ENCODE results near the gene SLC34A1.

The SLC34A1 gene

GRCh38 chr5:177428574-177429217, 44.5 kb downstream of the SLC34A1 start:
- TF ChIP-seq, protein P1, sequence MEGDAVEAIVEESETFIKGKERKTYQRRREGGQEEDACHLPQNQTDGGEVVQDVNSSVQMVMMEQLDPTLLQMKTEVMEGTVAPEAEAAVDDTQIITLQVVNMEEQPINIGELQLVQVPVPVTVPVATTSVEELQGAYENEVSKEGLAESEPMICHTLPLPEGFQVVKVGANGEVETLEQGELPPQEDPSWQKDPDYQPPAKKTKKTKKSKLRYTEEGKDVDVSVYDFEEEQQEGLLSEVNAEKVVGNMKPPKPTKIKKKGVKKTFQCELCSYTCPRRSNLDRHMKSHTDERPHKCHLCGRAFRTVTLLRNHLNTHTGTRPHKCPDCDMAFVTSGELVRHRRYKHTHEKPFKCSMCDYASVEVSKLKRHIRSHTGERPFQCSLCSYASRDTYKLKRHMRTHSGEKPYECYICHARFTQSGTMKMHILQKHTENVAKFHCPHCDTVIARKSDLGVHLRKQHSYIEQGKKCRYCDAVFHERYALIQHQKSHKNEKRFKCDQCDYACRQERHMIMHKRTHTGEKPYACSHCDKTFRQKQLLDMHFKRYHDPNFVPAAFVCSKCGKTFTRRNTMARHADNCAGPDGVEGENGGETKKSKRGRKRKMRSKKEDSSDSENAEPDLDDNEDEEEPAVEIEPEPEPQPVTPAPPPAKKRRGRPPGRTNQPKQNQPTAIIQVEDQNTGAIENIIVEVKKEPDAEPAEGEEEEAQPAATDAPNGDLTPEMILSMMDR (IDR thresholded peaks at IDR 0.05; ENCODE audit: low read depth, low read length, missing control alignments), result no peak
- Histone ChIP-seq H3K36me3 (replicated peaks) (peaks cover 18% of the 10 kb centered on the region), H3K27ac (no peak overlapping the region), H3K4me3 (ENCODE audit: low read depth, low read length) (no peak overlapping the region), H3K27me3 (replicated peaks) (no peaks in the 10 kb centered on the region)
- no peak for DNase-seq
- in situ Hi-C loops (cut with HindIII; ENCODE audit: low pct_ligation_motif_present, low sequenced_read_pairs), result loop anchor here (25.0 kb wide), 1 partner anchor 116 kb away; the partner anchor contains the start of genes MXD3, PRELID1 and RAB24

- Histone ChIP-seq H3K36me3 (replicated peaks) (peaks cover 26% of the 10 kb centered on the region), H3K27ac (no peak overlapping the region), H3K4me3 (ENCODE audit: low read depth, low read length) (no peak overlapping the region), H3K27me3 (replicated peaks) (no peaks in the 10 kb centered on the region)
- no peak for DNase-seq
- TF ChIP-seq, protein P1 (IDR thresholded peaks at IDR 0.05; ENCODE audit: low read depth, low read length, missing control alignments), result no peak
- in situ Hi-C loops (cut with HindIII; ENCODE audit: low pct_ligation_motif_present, low sequenced_read_pairs), result loop anchor here (25.0 kb wide), 1 partner anchor 117 kb away; the partner anchor contains the start of genes MXD3, PRELID1 and RAB24
These were observed 45.2 kb downstream of the SLC34A1 start for GRCh38 chr5:177429248-177430040.

- TF ChIP-seq, protein P1 (IDR thresholded peaks at IDR 0.05; ENCODE audit: low read depth, low read length, missing control alignments), result no peak
- Histone ChIP-seq H3K36me3 (replicated peaks) (peaks cover 35% of the 10 kb centered on the region), H3K4me3 (ENCODE audit: low read depth, low read length) (no peak overlapping the region), H3K27ac (no peak overlapping the region), H3K27me3 (replicated peaks) (no peaks in the 10 kb centered on the region)
- in situ Hi-C loops (cut with HindIII; ENCODE audit: low pct_ligation_motif_present, low sequenced_read_pairs), result loop anchor here (25.0 kb wide), 1 partner anchor 118 kb away; the partner anchor contains the start of genes MXD3, PRELID1 and RAB24
- no peak for DNase-seq
These were observed 46.1 kb downstream of the SLC34A1 start for GRCh38 chr5:177430140-177430951.

GRCh38 chr5:177430972-177431316, 46.7 kb downstream of the SLC34A1 start:
- no peak overlapping the region for H3K4me3 ChIP-seq (ENCODE audit: low read depth, low read length)
- no peak overlapping the region for H3K27ac ChIP-seq
- no peak for DNase-seq
- H3K36me3 ChIP-seq (replicated peaks), result peaks cover 41% of the 10 kb centered on the region
- in situ Hi-C loops (cut with HindIII; ENCODE audit: low pct_ligation_motif_present, low sequenced_read_pairs), result loop anchor here (25.0 kb wide), 1 partner anchor 119 kb away; the partner anchor contains the start of genes MXD3, PRELID1 and RAB24
- no peaks in the 10 kb centered on the region for H3K27me3 ChIP-seq (replicated peaks)
- TF ChIP-seq, protein P1 (IDR thresholded peaks at IDR 0.05; ENCODE audit: low read depth, low read length, missing control alignments), result no peak

GRCh38 chr5:177431317-177432142, 47.3 kb downstream of the SLC34A1 start:
- no peaks in the 10 kb centered on the region for H3K27me3 ChIP-seq (replicated peaks)
- in situ Hi-C loops (cut with HindIII; ENCODE audit: low pct_ligation_motif_present, low sequenced_read_pairs), result loop anchor here (25.0 kb wide), 1 partner anchor 119 kb away; the partner anchor contains the start of genes MXD3, PRELID1 and RAB24
- no peak for DNase-seq
- H3K4me3 ChIP-seq (ENCODE audit: low read depth, low read length), result no peak overlapping the region
- TF ChIP-seq, protein P1 (IDR thresholded peaks at IDR 0.05; ENCODE audit: low read depth, low read length, missing control alignments), result no peak
- H3K27ac ChIP-seq, result no peak overlapping the region
- H3K36me3 ChIP-seq (replicated peaks), result peaks cover 44% of the 10 kb centered on the region

Data from brain microvascular endothelial cell (primary cell).